ENCODE measurements around the gene TMC6. TPM values are rescaled to one million over a fixed set of nuclear protein-coding genes. Genes with fewer than 3 reads are reported as not detected.
A peak's percentile ranks its signal among the peaks of the same experiment; 100 is the strongest.
"Not testable (repeated sequence)": the region's sequence is repeated elsewhere in the genome, so short reads cannot be mapped to it uniquely, and the experiment has no call there.

TMC6 gene, protein sequence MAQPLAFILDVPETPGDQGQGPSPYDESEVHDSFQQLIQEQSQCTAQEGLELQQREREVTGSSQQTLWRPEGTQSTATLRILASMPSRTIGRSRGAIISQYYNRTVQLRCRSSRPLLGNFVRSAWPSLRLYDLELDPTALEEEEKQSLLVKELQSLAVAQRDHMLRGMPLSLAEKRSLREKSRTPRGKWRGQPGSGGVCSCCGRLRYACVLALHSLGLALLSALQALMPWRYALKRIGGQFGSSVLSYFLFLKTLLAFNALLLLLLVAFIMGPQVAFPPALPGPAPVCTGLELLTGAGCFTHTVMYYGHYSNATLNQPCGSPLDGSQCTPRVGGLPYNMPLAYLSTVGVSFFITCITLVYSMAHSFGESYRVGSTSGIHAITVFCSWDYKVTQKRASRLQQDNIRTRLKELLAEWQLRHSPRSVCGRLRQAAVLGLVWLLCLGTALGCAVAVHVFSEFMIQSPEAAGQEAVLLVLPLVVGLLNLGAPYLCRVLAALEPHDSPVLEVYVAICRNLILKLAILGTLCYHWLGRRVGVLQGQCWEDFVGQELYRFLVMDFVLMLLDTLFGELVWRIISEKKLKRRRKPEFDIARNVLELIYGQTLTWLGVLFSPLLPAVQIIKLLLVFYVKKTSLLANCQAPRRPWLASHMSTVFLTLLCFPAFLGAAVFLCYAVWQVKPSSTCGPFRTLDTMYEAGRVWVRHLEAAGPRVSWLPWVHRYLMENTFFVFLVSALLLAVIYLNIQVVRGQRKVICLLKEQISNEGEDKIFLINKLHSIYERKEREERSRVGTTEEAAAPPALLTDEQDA
- 100 to 1,000 TPM in 1 of 2 donors, 10 to 100 TPM in 1; 83.5 to 119 TPM for total RNA-seq
- long read RNA-seq, full-length matches to known transcripts = 20 of 167 reads
- long read RNA-seq, partial matches to known transcripts = 108 of 167 reads
- long read RNA-seq, other reads (novel, unspliced or antisense) = 39 of 167 reads

DNA sequence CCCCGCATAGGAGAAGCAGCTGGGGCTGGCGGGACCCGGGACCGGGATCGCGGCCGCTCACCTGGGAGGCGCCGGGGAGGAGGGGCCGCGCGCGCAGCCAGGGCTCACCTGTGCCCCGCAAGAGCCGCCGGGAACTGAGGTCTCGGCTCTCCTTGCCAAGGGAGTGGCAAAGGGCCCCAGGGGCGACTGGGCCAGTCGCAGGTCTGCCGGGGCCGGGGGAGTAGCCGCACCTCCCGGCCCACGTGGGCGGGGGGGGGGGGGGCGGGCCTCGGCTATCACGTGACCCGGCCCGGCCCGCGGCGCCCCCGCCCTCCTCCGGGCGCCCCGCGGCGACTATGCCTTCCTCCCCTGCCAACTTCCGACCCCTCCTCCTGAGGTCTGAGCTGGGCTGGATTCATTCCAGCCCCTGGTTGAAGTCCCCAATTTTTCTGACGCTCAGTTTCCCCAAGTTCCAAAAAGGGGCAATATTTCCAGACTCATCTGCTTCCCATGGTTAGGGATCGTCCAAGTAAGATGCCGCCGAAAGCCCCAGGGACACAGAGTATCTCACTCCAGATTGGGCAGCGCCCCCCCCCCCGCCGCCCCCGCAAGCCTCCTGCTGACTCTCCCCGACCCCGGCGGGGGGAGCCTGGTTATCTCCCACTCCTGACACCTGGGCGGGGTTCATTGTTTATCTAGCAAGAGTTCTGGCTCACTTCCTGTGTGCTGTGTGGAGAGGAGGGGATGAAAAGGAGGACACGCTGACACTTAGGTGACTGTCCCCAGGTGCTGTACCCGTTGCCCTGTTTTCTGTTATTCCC, at the start of gene TMC6:
Gene TMC6, minus strand, starts transcription at position 205 of the 800 bp plus-strand sequence. CDS start 1,923 bp downstream, outside the sequence.
- intact Hi-C loops (cut with DNase I, micrococcal nuclease) = no loop called here
- DNase-seq (peak; percentile 84 to 86), ATAC-seq (peak; percentile 75)

- peak; percentile 68 to 87 for DNase-seq
- intact Hi-C loops (cut with DNase I, micrococcal nuclease) = loop anchor here (5.0 to 10.0 kb wide), 2 partner anchors 59 to 62 kb away; no protein-coding TSS in a partner anchor
- peak; percentile 31 for ATAC-seq
Observed at GRCh38 chr17:78176548-78177025, 48.0 kb upstream of the TMC6 start.

GRCh38 chr17:78175643-78175981, 47.1 kb upstream of the TMC6 start:
- intact Hi-C loops (cut with DNase I, micrococcal nuclease) = loop anchor here (5.0 to 10.0 kb wide), 2 partner anchors 58 to 61 kb away; no protein-coding TSS in a partner anchor
- no peak for DNase-seq
- ATAC-seq = no peak

DNA sequence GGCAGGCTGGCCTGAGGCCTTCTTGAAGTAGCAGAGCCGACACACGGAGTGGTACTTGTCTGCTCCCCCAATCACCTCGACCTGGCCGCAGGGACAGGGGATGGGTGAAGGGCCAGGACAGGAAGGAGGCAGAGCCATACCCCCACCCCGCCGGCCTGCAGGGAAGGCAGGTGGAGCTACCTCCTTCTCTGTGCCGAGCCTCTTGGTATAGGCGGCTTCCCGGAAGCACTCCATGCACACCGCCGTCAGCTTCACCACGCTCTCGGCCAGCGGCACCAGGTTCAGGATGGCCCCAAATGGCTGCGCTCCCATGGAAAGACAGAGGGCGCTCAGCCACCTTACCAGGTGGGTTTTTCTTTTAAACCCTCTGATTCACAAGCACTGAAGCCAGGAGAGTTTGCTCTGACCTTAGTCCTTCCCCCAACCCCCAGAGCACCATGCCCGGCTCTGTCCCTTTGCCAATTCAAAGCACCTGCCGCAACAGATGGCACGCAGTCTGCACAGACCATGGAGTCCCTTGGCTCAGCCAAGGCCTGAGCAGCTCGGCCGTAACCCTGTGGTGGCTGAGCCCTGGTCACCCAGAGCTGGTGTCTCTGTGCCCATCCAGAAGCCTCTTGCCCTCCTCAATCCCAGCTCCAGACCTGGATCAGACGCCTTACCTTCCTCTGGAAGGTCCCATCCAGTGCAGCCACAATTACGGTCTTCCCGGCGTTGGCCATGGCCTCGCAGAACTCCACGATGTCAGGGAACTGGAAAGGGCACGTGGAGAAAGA, 46.5 kb upstream of the TMC6 start:
- peak; percentile 45 for ATAC-seq
- intact Hi-C loops (cut with DNase I, micrococcal nuclease) = loop anchor here (5.0 to 10.0 kb wide), 2 partner anchors 58 to 60 kb away; no protein-coding TSS in a partner anchor
- peak; percentile 72 to 73 for DNase-seq

GRCh38 chr17:78174346-78174869, 45.9 kb upstream of the TMC6 start:
- peak; percentile 90 to 94 for DNase-seq
- peak; percentile 75 for ATAC-seq
- intact Hi-C loops (cut with DNase I, micrococcal nuclease) = loop anchor here in 1 of 2 donors (10.0 kb wide), 1 partner anchor 60 kb away; no protein-coding TSS in a partner anchor

DNA sequence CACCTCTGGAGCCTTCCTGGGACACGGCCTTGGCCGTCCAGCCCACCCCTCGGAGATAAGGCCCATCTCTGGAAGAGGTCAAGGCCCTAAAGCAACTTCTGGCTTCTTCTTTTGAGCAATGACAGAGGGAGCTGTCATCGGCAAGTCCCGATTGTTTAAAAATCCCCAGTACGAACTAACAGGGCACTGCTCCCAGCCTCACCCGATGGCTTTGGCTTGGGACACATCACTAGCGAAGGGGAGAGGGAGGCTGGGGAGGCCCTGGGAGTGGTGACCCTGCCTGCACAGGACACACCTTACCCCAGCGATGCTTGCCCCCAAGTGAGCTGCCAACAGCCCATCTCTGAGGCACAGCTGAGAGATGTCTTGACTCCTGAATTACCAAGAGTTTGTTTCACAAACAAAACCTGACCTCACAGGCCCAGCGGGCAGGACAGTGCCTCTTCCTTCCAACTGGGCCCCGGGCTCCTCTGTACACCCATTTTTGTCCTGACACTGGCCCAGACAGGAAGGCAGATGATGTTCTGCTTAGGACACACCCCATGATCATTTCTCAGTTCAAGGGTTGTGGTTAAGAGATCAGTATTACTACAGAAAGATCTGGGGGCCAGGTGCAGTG, 44.7 kb upstream of the TMC6 start:
- intact Hi-C loops (cut with DNase I, micrococcal nuclease) = loop anchor here in 1 of 2 donors (10.0 kb wide), 1 partner anchor 58 kb away; no protein-coding TSS in a partner anchor
- no peak for ATAC-seq
- peak in 1 of 2 donors; percentile 52 for DNase-seq

GRCh38 chr17:78172249-78173051, 43.9 kb upstream of the TMC6 start:
- peak; percentile 50 for ATAC-seq
- intact Hi-C loops (cut with DNase I, micrococcal nuclease) = loop anchor here in 1 of 2 donors (10.0 kb wide), 1 partner anchor 58 kb away; no protein-coding TSS in a partner anchor
- DNase-seq = peak; percentile 86 to 92

DNA sequence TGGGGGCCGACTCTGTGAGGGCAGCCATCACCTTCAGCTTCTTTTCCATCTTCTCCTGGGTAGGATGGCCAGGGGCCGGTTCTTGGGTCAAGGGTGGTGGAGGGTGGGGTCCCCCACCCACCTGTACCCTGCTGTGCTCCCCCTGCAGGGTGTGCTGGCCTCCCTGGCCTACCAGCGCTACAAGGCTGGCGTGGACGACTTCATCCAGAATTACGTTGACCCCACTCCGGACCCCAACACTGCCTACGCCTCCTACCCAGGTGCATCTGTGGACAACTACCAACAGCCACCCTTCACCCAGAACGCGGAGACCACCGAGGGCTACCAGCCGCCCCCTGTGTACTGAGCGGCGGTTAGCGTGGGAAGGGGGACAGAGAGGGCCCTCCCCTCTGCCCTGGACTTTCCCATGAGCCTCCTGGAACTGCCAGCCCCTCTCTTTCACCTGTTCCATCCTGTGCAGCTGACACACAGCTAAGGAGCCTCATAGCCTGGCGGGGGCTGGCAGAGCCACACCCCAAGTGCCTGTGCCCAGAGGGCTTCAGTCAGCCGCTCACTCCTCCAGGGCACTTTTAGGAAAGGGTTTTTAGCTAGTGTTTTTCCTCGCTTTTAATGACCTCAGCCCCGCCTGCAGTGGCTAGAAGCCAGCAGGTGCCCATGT, 43.2 kb upstream of the TMC6 start:
- intact Hi-C loops (cut with DNase I, micrococcal nuclease) = loop anchor here in 1 of 2 donors (10.0 kb wide), 1 partner anchor 57 kb away; no protein-coding TSS in a partner anchor
- not testable (repeated sequence) for DNase-seq, ATAC-seq

GRCh38 chr17:78170692-78171590, 42.4 kb upstream of the TMC6 start:
- intact Hi-C loops (cut with DNase I, micrococcal nuclease) = loop anchor here in 1 of 2 donors (10.0 kb wide), 1 partner anchor 56 kb away; no protein-coding TSS in a partner anchor
- DNase-seq (no peak), ATAC-seq (no peak)

- DNase-seq = peak; percentile 87 to 88
- intact Hi-C loops (cut with DNase I, micrococcal nuclease) = no loop called here
- peak; percentile 49 for ATAC-seq
Observed at GRCh38 chr17:78168903-78169793, 40.6 kb upstream of the TMC6 start.

DNA sequence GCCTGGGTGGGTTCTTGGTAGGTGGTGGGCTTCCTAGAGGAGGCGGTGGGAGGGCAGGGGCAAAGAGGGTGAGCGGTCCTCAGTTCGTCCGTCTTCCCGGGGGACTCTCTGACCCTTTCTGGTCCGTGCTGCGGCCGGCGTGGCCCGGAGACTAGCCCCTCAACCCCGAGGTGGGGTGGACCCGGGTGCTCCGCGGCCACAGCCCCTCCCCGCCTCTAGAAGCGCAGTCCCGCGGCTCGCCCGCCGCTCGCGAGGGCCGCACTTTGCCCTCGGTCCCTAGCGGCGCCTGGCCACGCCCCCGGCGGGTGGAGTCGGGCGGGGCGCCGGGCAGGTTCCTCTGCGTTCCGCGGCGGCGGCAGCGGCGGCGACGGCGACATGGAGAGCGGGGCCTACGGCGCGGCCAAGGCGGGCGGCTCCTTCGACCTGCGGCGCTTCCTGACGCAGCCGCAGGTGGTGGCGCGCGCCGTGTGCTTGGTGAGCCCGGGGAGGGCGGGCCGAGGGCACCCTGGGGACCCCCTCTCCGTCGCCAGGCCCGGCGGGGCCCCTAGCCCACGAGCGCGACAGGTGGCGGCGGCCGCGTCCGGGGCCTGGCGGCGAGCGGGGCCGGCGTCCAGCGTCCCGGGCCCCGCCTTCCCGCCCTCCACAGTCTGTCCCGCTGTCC, 39.8 kb upstream of the TMC6 start, which contains the start of gene SYNGR2:
Gene SYNGR2, plus strand, starts transcription at position 340 of the 661 bp plus-strand sequence. Its CDS starts 36 bp downstream, at position 376.
- ATAC-seq = peak; percentile 65
- intact Hi-C loops (cut with DNase I, micrococcal nuclease) = no loop called here
- DNase-seq = peak; percentile 80 to 94

- intact Hi-C loops (cut with DNase I, micrococcal nuclease) = no loop called here
- DNase-seq = peak; percentile 46 to 71
- peak; percentile 6 for ATAC-seq
Observed at GRCh38 chr17:78166416-78166815, 37.9 kb upstream of the TMC6 start.
